ENCODE measurements around the gene PDS5B. TPM values are rescaled to one million over a fixed set of nuclear protein-coding genes. Genes with fewer than 3 reads are reported as not detected.

Gene PDS5B
- total and polyA plus RNA-seq, 2 experiments from 2014 or later, result 16.6 to 34.0 TPM

- WGBS (ENCODE audit: low lambda C conversion rate, missing lambda C conversion rate), result 84% methylated on average over 2 of the region's 2 CpGs
- no peaks in the 10 kb centered on the region for H3K9me2 ChIP-seq (replicated peaks; ENCODE audit: insufficient read depth)
- peaks cover 5% of the 10 kb centered on the region for H3K79me2 ChIP-seq
- no peaks in the 10 kb centered on the region for H3K4me1 ChIP-seq (ENCODE audit: insufficient read depth)
- no peak for DNase-seq (ENCODE audit: low spot score)
- H3K27me3 ChIP-seq, result no peaks in the 10 kb centered on the region
- no peaks in the 10 kb centered on the region for H3K9me3 ChIP-seq (ENCODE audit: low read depth)
- no peak for TF ChIP-seq EZH2phosphoT487 (IDR thresholded peaks at IDR 0.05; ENCODE audit: low read depth, severe bottlenecking, unreplicated experiment)
- no peak for TF ChIP-seq CTCF (IDR thresholded peaks at IDR 0.05; ENCODE audit: poor library complexity)
- TF ChIP-seq EZH2 (IDR thresholded peaks at IDR 0.05; ENCODE audit: borderline replicate concordance), result no peak
- no peaks in the 10 kb centered on the region for H3K36me3 ChIP-seq (replicated peaks; ENCODE audit: insufficient read depth, low read depth)
- no peak overlapping the region for H3K4me3 ChIP-seq
- H4K20me1 ChIP-seq (ENCODE audit: insufficient read depth, poor library complexity, severe bottlenecking), result peaks cover 6% of the 10 kb centered on the region
- no peak overlapping the region for H2AFZ ChIP-seq
- H3K27ac ChIP-seq, result no peak overlapping the region
- H3K4me2 ChIP-seq, result no peak overlapping the region
Observed at GRCh38 chr13:32582991-32583390, 3.3 kb upstream of the PDS5B start.

DNA sequence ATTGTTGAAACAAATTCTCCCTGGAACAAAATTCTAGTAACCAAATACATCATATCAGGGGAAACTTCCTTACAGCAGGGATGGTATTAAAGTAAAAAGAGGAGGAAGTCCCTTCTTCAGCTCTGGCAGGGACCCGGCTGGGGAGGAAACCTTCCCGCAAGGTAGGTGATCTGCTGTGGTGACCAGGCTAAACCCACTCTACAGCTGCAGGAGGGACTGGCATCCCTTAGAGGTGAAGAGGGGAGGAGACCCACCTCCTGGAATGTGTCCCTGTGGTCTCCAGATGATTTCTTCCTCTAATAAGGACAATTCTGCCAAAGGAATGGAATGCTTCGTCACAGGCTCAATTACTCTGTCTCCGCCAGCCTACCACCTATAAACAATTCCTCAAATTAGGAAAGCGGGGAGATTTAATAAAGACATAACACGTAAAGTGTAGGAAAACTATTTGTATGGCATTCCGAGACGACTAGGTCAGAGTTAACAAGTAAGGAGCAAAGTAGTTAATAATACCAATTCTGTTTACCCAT lies 637 bp upstream of the PDS5B start:
- Histone ChIP-seq H3K36me3 (replicated peaks; ENCODE audit: insufficient read depth, low read depth) (no peaks in the 10 kb centered on the region), H3K27me3 (no peaks in the 10 kb centered on the region), H3K9me3 (ENCODE audit: low read depth) (no peaks in the 10 kb centered on the region), H3K4me3 (peak overlapping the region; percentile 41), H3K27ac (peak overlapping the region; percentile 65), H3K9me2 (replicated peaks; ENCODE audit: insufficient read depth) (no peaks in the 10 kb centered on the region), H3K79me2 (peaks cover 31% of the 10 kb centered on the region), H3K4me1 (ENCODE audit: insufficient read depth) (peaks cover 11% of the 10 kb centered on the region), H3K4me2 (peak overlapping the region; percentile 83), H2AFZ (peak overlapping the region; percentile 81), H4K20me1 (ENCODE audit: insufficient read depth, poor library complexity, severe bottlenecking) (peaks cover 31% of the 10 kb centered on the region)
- TF ChIP-seq EZH2 (IDR thresholded peaks at IDR 0.05; ENCODE audit: borderline replicate concordance) (no peak), EZH2phosphoT487 (IDR thresholded peaks at IDR 0.05; ENCODE audit: low read depth, severe bottlenecking, unreplicated experiment) (no peak), CTCF (IDR thresholded peaks at IDR 0.05; ENCODE audit: poor library complexity) (no peak)
- peak; percentile 7 for DNase-seq (ENCODE audit: low spot score)
- WGBS (ENCODE audit: low lambda C conversion rate, missing lambda C conversion rate), result 17% methylated on average over 8 of the region's 8 CpGs

DNA sequence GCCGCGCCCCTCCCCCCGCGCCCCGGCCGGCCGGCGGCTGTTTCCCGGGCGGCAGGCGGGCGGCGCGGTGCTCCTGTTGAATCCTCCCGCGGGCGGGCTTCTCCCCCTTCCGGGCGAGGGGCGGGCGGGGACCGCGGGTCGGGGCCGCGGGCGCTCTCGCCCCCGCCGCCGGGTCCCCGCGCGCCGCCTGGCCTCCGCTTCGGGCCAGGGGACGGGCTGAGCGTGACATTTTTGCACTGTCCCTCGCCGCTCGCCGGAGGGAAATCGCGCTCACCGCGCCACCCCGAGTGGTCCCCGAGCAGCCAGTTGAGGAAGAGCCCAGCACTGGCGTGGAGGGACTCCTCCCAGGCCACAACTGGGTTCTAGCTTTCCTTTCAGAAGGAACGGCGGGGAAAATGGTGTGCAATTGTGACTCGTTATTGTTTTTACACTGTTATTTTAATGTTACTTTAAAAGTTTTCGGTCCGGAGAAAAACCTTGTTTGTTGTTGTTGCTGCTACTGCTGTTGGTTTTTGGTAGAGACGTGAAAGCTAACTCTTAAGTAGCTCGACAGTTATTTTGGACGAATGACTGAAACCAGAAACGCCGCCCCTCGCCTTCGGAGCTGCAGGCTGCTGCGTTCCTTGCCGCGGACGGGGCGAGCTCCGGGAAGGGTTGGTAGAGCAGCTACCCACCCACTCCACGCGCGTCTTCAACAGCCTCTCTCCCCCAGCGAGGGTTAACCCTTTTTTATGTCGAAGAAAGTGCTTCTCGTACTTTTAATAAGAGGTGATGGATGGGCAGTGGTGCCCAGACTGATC lies 959 bp downstream of the PDS5B start:
- peak overlapping the region; percentile 81 for H3K4me2 ChIP-seq
- peaks cover 11% of the 10 kb centered on the region for H3K4me1 ChIP-seq (ENCODE audit: insufficient read depth)
- peak overlapping the region; percentile 96 for H3K27ac ChIP-seq
- under 1% methylated on average over 35 of the region's 74 CpGs for WGBS (ENCODE audit: low lambda C conversion rate, missing lambda C conversion rate)
- TF ChIP-seq EZH2phosphoT487 (IDR thresholded peaks at IDR 0.05; ENCODE audit: low read depth, severe bottlenecking, unreplicated experiment) (no peak), CTCF (IDR thresholded peaks at IDR 0.05; ENCODE audit: poor library complexity) (no peak), EZH2 (IDR thresholded peaks at IDR 0.05; ENCODE audit: borderline replicate concordance) (no peak)
- peak overlapping the region; percentile 59 for H3K4me3 ChIP-seq
- H3K9me3 ChIP-seq (ENCODE audit: low read depth), result no peaks in the 10 kb centered on the region
- H3K27me3 ChIP-seq, result no peaks in the 10 kb centered on the region
- no peaks in the 10 kb centered on the region for H3K9me2 ChIP-seq (replicated peaks; ENCODE audit: insufficient read depth)
- H3K36me3 ChIP-seq (replicated peaks; ENCODE audit: insufficient read depth, low read depth), result no peaks in the 10 kb centered on the region
- peak overlapping the region; percentile 64 for H2AFZ ChIP-seq
- peaks cover 47% of the 10 kb centered on the region for H3K79me2 ChIP-seq
- H4K20me1 ChIP-seq (ENCODE audit: insufficient read depth, poor library complexity, severe bottlenecking), result peaks cover 39% of the 10 kb centered on the region
- peak; percentile 90 for DNase-seq (ENCODE audit: low spot score)
